HG02642 (cell line): ENCODE measurements around the gene THTPA.

Experiments used
- ATAC-seq: cut with Tn5 transposase; IDR thresholded peaks from one replicate; pipeline ENCODE4 v1.9.1; 2021; ENCODE audit warnings: mild to moderate bottlenecking; ENCODE audit not compliant: unreplicated experiment, poor library complexity

The THTPA gene

GRCh38 chr14:23550131-23550811, 5.8 kb upstream of the THTPA start:
- ATAC-seq = no peak

- no peak for ATAC-seq
Measured at GRCh38 chr14:23550812-23551265, 5.2 kb upstream of the THTPA start.

DNA sequence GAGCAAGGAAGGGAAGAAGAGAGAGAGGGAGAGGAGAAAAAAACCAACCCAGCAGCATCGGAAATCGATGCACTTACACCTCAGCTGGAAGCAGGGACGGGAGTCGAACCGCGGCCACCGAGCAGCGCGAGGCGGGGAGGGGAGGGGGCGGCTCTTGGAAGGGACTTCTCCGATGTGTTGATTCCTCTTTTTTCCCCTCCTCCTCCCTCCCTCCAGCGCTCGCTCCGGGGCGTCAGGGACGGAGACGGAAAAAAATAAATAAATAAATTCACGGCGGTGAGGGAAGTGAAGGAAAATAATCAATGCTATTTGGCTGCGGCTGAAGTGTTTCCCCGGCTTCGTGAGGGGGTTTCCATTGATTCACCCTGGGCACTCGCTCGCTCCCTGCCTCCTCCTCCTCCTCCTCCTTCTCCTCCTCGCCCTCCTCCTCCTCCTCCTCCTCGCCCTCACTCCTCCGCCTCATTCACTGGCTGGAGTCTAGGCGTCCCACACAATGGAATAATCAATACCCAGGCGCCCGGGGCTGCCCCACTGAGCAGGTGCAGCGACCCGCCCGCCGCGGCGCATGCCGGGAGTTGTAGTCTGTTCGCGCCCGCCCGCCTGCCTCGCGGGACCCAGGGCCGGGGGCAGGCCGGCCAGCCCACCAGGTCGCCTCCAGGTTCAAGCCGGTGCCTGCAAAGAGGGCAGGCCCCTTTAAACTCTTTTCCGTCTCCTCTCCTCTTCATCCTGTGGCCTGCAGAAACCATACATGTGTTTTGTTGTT, 4.6 kb upstream of the THTPA start, which contains the start of gene ZFHX2:
Gene ZFHX2, minus strand, starts transcription at position 500 of the 763 bp plus-strand sequence. CDS start 16,440 bp downstream, outside the sequence.
- peak; percentile 48 for ATAC-seq

DNA sequence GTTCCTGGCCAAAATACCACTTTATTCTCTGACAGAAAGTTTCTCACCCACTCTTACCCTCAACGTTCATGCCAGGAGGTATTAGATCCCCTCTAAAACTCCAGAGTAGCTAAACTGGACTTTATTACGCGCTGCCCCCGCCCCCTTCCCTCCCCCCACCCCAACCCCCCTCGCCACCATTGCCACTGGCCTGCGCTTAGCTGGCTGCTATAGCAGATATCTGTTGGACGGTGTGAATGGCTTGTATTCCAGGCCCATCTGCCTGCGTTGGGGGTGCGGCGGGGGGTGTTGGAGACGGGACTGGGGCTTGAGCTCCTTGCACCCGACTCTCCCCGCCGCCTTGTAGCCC, 564 bp upstream of the THTPA start:
- no peak for ATAC-seq

GRCh38 chr14:23556700-23557440, 799 bp downstream of the THTPA start:
- no peak for ATAC-seq

DNA sequence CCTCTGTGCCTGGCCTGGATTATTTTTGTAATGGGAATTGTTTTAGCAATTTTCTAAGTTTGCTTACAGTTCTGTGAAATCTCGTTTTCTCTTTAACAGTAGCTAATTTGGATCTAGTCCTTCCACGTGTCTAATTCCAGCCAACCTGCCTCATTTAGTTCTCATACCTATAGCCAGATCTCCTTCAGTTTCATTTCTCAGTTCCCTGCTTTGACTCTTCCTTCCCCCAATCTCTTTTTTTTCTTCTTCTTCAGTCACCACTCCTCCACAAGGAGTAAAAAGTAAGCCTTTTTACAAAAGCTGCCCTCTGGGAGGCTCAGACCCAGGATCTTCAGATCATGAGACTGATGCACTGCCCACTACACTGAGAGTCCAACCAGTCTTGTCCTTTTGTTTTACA, 1.4 kb downstream of the THTPA start:
- no peak for ATAC-seq

GRCh38 chr14:23557946-23558345, 1.9 kb downstream of the THTPA start:
- ATAC-seq = no peak

DNA sequence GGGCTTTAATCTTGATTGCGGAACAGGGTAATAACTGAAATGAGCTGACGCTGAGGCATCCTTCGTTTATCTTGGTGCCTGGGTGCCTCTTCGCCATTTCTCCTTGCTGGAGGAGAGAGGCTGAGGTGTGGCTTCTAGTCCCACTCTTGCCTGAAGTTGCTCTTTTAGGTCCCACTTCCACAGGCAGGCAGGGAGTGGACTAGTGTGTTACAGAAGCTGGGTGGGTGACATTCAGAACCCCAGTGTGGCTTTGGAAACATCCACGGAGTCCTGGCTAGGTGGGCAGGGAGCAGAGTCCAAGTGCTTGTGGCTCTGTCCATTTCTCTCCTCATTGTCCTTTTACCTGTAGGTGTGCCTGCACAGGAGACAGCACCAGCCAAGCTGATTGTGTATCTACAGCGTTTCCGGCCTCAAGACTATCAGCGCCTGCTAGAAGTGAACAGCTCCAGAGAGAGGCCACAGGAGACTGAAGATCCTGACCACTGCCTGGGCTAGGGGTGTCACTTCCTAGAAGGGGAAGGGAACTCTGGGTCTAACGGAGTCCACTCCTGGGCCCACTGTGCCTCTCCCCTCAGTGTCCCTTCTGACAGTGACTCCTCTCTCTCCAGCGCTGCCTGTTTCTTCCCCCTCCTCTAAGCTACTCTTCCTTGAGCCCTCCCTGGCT, 2.4 kb downstream of the THTPA start:
- no peak for ATAC-seq

DNA sequence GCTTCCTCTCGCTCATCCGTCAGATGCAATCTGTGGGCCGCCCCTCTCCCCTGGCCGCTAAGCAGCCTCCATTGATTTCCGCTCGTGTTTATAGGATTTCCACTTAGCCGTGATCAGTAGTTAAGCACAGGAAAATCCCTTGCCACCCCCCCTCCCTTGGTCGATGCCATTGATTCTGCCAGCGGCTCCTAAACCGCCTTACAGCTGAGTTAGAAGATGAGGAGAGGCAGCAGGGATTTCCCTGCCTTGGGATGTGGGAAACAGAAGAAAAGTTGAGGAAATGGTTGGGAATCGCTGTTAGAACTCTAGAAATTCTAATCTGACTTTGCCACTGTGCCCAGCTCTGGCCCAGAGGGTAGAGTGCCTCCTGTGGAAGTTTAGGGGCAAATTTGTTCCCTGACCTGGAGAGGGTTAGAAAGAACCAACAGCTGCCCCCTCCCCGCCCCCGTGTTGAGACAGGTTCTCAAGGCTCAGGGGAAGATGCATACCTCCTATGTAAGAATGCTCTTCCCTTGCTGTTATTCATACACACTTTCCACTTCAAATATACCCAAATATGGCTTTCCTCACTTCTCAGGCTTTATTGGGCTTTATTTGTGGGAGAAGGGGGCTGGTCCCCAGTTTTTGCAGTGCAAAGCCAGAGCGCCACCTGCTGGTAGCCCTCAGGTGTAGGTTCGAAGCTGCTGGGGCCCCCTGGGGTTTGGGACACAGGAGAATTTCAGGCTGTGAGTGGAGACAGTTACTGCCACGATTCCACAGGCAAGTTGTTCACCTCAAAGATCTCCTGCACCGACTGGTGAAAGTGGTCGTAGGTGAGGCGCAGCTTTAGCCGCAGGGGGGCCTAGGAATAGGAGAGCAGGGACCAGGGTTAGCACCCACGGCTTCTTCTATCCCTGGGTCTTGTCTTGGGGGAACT, 3.2 kb downstream of the THTPA start:
- no peak for ATAC-seq

DNA sequence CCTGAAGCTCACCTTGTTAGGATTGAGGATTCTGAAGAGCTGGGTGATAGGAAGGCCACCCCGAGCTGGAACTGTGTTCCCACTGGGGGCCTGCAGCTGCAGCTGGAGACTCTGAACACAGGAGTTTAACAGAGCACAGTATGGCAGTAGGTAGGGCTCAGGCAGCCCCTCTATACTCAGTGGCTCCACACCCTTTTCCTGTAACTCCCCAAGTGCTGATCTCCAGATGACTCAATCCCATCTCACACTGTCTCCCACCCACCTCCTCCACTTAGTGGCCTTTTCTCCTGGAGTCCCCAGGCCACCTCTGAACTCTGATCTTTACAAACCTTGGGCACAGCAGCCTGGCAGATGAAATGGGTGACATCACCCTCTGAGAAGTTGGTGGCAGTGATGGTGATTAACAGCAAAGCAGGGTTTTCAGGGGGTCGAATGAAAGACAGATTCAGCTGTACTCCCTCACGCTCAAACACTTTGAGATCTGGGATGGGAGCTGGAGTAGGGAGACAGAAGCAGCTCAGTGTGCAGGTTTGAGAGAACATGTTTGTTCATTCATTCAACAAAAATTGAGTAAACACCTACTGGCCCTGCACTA, 4.0 kb downstream of the THTPA start:
- ATAC-seq = no peak

GRCh38 chr14:23561259-23561658, 5.2 kb downstream of the THTPA start:
- ATAC-seq = no peak

- no peak for ATAC-seq
Measured at GRCh38 chr14:23561873-23562821, 6.1 kb downstream of the THTPA start.

GRCh38 chr14:23562822-23563472, 6.9 kb downstream of the THTPA start:
- no peak for ATAC-seq

DNA sequence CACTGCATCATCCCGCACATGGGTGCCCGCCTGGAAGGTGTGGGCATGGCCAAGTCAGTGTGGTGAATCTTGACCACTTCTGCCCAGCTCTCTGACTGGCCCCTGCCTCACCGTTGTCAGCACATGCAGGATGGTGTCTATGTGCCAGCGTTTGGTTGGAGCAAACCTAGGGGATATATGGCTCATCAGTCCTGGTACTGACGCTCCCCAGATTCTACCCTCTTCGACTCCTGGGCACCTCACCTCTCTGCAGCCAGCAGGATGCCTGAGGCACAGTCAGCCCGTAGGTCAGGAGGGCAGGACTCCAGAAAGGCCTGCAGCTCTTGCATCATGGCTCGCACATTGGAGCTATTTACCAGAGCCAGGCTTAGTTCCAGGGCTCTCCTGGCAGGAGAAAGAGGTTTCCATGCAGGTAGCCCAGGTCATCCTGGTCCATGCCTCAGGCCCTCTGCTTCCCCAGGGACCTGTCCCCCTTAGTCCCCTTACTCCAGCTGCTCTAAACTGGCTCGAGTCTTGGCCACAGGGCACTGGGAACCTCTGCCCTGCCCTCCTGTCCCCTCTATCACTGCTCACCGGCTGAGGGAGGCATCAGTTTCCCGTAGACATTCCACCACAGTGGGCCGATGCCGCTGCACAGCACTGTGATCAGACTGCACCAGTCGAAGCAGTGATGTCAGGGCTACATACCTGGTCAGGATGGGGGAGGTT, 7.6 kb downstream of the THTPA start:
- ATAC-seq = no peak

DNA sequence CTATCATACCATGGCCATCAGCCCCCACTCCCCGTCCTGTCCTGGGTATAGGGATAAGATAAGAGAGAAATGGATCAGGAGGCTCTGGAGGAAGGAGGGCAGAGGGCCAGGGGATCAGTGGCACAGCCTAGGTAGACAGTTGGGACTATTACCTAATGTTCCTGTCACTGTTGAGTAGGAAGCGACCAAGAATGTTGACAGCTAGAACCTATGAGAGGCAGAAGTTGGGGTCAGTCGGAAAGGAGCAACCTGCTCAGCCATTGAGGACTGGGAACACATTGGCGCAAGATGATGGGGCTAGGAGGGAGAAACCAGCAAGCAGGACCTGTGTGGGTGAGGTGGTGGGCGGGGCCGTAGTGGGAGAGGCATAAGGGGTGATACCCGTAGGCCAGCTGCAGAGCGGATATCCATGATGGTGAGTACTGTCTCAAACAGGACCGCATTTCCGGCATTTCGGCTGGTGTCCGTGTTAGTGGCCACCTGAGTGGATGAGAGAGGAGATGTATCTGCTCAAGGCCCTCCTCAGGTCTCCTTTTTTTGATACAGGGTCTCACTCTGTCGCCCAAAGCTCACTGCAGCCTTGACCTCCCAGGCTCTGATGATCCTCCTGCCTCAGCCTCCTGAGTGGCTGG, 8.2 kb downstream of the THTPA start:
- no peak for ATAC-seq

DNA sequence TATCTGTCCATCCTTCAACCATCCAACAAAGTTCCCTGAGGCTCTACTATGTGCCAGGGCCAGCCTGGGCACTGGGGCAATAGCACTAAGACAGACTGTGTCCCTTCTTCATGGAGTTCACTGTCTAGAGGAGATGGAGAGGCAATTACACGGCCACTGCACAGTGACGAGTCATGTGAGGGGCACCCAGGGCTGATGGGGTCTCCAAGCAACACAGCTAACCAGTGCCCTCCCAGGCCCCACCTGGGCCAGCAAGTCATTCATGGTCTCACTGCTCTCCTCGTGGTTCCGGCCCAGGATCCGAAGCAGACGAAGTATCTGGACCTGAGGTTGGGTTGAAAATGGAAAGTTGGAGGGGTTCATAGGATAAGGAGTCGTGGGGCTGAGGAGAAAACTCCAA, 8.8 kb downstream of the THTPA start:
- ATAC-seq = no peak

- ATAC-seq = no peak
Measured at GRCh38 chr14:23565626-23566025, 9.6 kb downstream of the THTPA start.
